ENCODE measurements around the gene ST6GAL1. TPM values are rescaled to one million over a fixed set of nuclear protein-coding genes. Genes with fewer than 3 reads are reported as not detected.

The ST6GAL1 gene
- total and polyA plus RNA-seq, 2 of the 13 experiments (the other 11 are each of a cell fraction or from before 2014, with no cell fraction given), result 79.9 to 164 TPM

GRCh38 chr3:187039723-187040414 is 109.5 kb downstream of the ST6GAL1 start (continued):
- TF ChIP-seq ZNF646 (CRISPR knock-in tag; IDR thresholded peaks at IDR 0.05) (no peak), HINFP (CRISPR knock-in tag; IDR thresholded peaks at IDR 0.05; ENCODE audit: low read depth) (no peak), MTA3 (CRISPR knock-in tag; IDR thresholded peaks at IDR 0.05) (no peak), NKX3-1 (CRISPR knock-in tag; IDR thresholded peaks at IDR 0.05) (0 out of 2 replicates have a peak, but pooled peaks have one; percentile 0), PITX1 (CRISPR knock-in tag; IDR thresholded peaks at IDR 0.05) (no peak), ZNF674 (CRISPR knock-in tag; IDR thresholded peaks at IDR 0.05; ENCODE audit: low read depth) (no peak), BCL6 (CRISPR knock-in tag; IDR thresholded peaks at IDR 0.05) (no peak), ZNF816 (CRISPR knock-in tag; IDR thresholded peaks at IDR 0.05; ENCODE audit: borderline replicate concordance) (peak; percentile 71; the same call in 1 of the 2 replicates), BRF2 (CRISPR knock-in tag; IDR thresholded peaks at IDR 0.05) (0 out of 2 replicates have a peak, but pooled peaks have one; percentile 8), ZNF672 (CRISPR knock-in tag; IDR thresholded peaks at IDR 0.05) (no peak), MXD4 (CRISPR knock-in tag; IDR thresholded peaks at IDR 0.05) (peak; percentile 13), NFE2L2 (IDR thresholded peaks at IDR 0.05; ENCODE audit: low read length) (no peak), MXD1 (CRISPR knock-in tag; IDR thresholded peaks at IDR 0.05) (no peak), SAP130 (CRISPR knock-in tag; IDR thresholded peaks at IDR 0.05; ENCODE audit: low read depth) (no peak), HMG20A (CRISPR knock-in tag; IDR thresholded peaks at IDR 0.05; ENCODE audit: borderline replicate concordance) (peak; percentile 17; the same call in 1 of the 2 replicates), HNF4G (IDR thresholded peaks at IDR 0.05; ENCODE audit: borderline replicate concordance, low read depth, low read length) (peak; percentile 32; the same call in 1 of the 2 replicates), HNF4G (CRISPR knock-in tag; IDR thresholded peaks at IDR 0.05; ENCODE audit: borderline replicate concordance, low read depth) (no peak), ZNF691 (CRISPR knock-in tag; IDR thresholded peaks at IDR 0.05; ENCODE audit: borderline replicate concordance, low read depth) (0 out of 2 replicates have a peak, but pooled peaks have one; percentile 10), AHR (CRISPR knock-in tag; IDR thresholded peaks at IDR 0.05) (no peak), REPIN1 (CRISPR knock-in tag; IDR thresholded peaks at IDR 0.05; ENCODE audit: borderline replicate concordance, low read depth) (no peak)

Data from HepG2 (cell line).